Measurements from ENCODE around the gene LCAT. TPM values are rescaled to one million over a fixed set of nuclear protein-coding genes. Genes with fewer than 3 reads are reported as not detected.

Gene LCAT
- total and polyA plus RNA-seq, 2 experiments from 2014 or later, result 5.3 to 15.9 TPM

DNA sequence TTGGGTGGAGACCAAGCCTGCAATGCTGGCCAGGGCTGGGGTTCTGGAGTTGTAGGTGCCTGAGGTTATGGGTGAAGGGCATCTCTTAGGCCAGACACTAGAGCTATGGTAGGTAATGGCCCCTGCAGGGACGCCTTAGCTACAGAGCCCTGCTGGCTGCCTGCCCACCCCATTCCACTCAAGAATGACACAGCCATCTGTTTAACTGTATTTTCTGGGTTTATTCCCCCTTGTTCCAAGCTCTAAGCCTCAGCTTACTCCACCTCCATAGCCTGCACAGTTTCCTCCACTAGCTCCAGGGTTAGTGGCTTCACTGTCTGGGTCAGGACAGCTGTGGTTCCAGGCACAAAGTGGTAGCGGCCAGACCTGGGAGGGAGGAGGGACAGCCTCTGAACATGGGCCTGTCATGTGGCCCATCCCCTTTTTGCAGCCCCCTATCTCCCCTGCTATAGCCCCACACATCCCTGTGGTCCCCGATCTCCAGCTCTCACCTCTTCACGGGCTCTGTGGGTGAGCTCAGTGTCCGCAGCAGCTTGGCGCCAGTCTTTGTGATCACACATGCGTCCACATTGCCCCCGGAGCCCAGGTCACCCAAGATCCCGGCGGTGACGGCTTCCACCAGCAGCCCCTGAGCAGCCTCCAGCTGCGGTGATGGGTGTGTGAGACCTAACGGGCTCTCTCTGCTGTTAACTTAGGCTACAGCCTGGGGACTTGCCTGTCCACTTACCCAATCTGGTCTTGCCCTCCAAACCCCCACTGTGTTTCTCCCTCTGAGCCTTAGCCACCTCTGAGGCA lies 9.4 kb downstream of the LCAT start:
- H3K9me2 ChIP-seq (ENCODE audit: insufficient read depth), result no peaks in the 10 kb centered on the region
- H3K27ac ChIP-seq, result no peak overlapping the region
- in situ Hi-C loops (cut with MboI), result no loop called here
- no peaks in the 10 kb centered on the region for H3K36me3 ChIP-seq (ENCODE audit: low read depth)
- no peak for TF ChIP-seq EZH2 (IDR thresholded peaks at IDR 0.05; ENCODE audit: insufficient read depth, poor library complexity, severe bottlenecking)
- no peak for TF ChIP-seq EZH2phosphoT487 (IDR thresholded peaks at IDR 0.05; ENCODE audit: insufficient read depth, low read depth)
- H3F3A ChIP-seq (ENCODE audit: insufficient read depth), result peaks cover 15% of the 10 kb centered on the region
- peak overlapping the region; percentile 92; the same call in 1 of the 2 replicates for H3K9ac ChIP-seq
- H3K27me3 ChIP-seq (replicated peaks; ENCODE audit: insufficient read depth), result no peaks in the 10 kb centered on the region
- H2AFZ ChIP-seq, result 0 out of 2 replicates have a peak overlapping the region, but pooled peaks have one; percentile 34
- H4K20me1 ChIP-seq (ENCODE audit: insufficient read depth), result no peaks in the 10 kb centered on the region
- H3K4me2 ChIP-seq (ENCODE audit: unreplicated experiment), result peak overlapping the region; percentile 91
- 0 out of 2 replicates have a peak, but pooled peaks cover 3% of the 10 kb centered on the region for H3K79me2 ChIP-seq (ENCODE audit: insufficient read depth)
- WGBS, 2 experiments (ENCODE audit: low coverage in 1 of 2, low lambda C conversion rate in 2 of 2, missing lambda C conversion rate in 2 of 2), result 61 to 69% methylated on average over 13 of the region's 13 CpGs
- no peaks in the 10 kb centered on the region for H3K9me3 ChIP-seq (ENCODE audit: low read depth)
- peaks cover 15% of the 10 kb centered on the region for H3K4me1 ChIP-seq (ENCODE audit: insufficient read depth)
- H3K4me3 ChIP-seq, result peak overlapping the region; percentile 92
- no peak for DNase-seq

GRCh38 chr16:67933805-67934204 lies 10.1 kb downstream of the LCAT start:
- in situ Hi-C loops (cut with MboI), result no loop called here
- Histone ChIP-seq H3K36me3 (ENCODE audit: low read depth) (no peaks in the 10 kb centered on the region), H3K27me3 (replicated peaks; ENCODE audit: insufficient read depth) (no peaks in the 10 kb centered on the region)

GRCh38 chr16:67932462-67932840 lies 11.5 kb downstream of the LCAT start:
- no peak for DNase-seq
- H3K9me2 ChIP-seq (ENCODE audit: insufficient read depth), result no peaks in the 10 kb centered on the region
- WGBS, 2 experiments (ENCODE audit: low coverage in 1 of 2, low lambda C conversion rate in 2 of 2, missing lambda C conversion rate in 2 of 2), result 91 to 96% methylated on average over 4 of the region's 4 CpGs
- peaks cover 14% of the 10 kb centered on the region for H3K4me1 ChIP-seq (ENCODE audit: insufficient read depth)
- no peak overlapping the region for H3K27ac ChIP-seq
- no peak for TF ChIP-seq EZH2phosphoT487 (IDR thresholded peaks at IDR 0.05; ENCODE audit: insufficient read depth, low read depth)
- no peak for TF ChIP-seq EZH2 (IDR thresholded peaks at IDR 0.05; ENCODE audit: insufficient read depth, poor library complexity, severe bottlenecking)
- H4K20me1 ChIP-seq (ENCODE audit: insufficient read depth), result no peaks in the 10 kb centered on the region
- H3K4me3 ChIP-seq, result no peak overlapping the region
- H3K9ac ChIP-seq, result no peak overlapping the region
- H3K79me2 ChIP-seq (ENCODE audit: insufficient read depth), result no peaks in the 10 kb centered on the region
- H3K27me3 ChIP-seq (replicated peaks; ENCODE audit: insufficient read depth), result no peaks in the 10 kb centered on the region
- no peak overlapping the region for H3K4me2 ChIP-seq (ENCODE audit: unreplicated experiment)
- no peaks in the 10 kb centered on the region for H3K9me3 ChIP-seq (ENCODE audit: low read depth)
- no peak overlapping the region for H2AFZ ChIP-seq
- in situ Hi-C loops (cut with MboI), result no loop called here
- peaks cover 7% of the 10 kb centered on the region for H3F3A ChIP-seq (ENCODE audit: insufficient read depth)
- H3K36me3 ChIP-seq (ENCODE audit: low read depth), result no peaks in the 10 kb centered on the region

More at GRCh38 chr16:67933805-67934204, 10.1 kb downstream of the LCAT start:
- TF ChIP-seq EZH2phosphoT487 (IDR thresholded peaks at IDR 0.05; ENCODE audit: insufficient read depth, low read depth) (no peak), EZH2 (IDR thresholded peaks at IDR 0.05; ENCODE audit: insufficient read depth, poor library complexity, severe bottlenecking) (no peak)
- H2AFZ ChIP-seq, result no peak overlapping the region
- H3F3A ChIP-seq (ENCODE audit: insufficient read depth), result peaks cover 9% of the 10 kb centered on the region
- no peak overlapping the region for H3K27ac ChIP-seq
- H3K9ac ChIP-seq, result no peak overlapping the region
- 78 to 80% methylated on average over 7 of the region's 7 CpGs for WGBS, 2 experiments (ENCODE audit: low coverage in 1 of 2, low lambda C conversion rate in 2 of 2, missing lambda C conversion rate in 2 of 2)
- H3K9me2 ChIP-seq (ENCODE audit: insufficient read depth), result no peaks in the 10 kb centered on the region
- H4K20me1 ChIP-seq (ENCODE audit: insufficient read depth), result no peaks in the 10 kb centered on the region
- no peak for DNase-seq
- H3K9me3 ChIP-seq (ENCODE audit: low read depth), result no peaks in the 10 kb centered on the region
- H3K4me1 ChIP-seq (ENCODE audit: insufficient read depth), result peaks cover 15% of the 10 kb centered on the region
- no peak overlapping the region for H3K4me3 ChIP-seq
- 0 out of 2 replicates have a peak, but pooled peaks cover 3% of the 10 kb centered on the region for H3K79me2 ChIP-seq (ENCODE audit: insufficient read depth)
- no peak overlapping the region for H3K4me2 ChIP-seq (ENCODE audit: unreplicated experiment)

DNA sequence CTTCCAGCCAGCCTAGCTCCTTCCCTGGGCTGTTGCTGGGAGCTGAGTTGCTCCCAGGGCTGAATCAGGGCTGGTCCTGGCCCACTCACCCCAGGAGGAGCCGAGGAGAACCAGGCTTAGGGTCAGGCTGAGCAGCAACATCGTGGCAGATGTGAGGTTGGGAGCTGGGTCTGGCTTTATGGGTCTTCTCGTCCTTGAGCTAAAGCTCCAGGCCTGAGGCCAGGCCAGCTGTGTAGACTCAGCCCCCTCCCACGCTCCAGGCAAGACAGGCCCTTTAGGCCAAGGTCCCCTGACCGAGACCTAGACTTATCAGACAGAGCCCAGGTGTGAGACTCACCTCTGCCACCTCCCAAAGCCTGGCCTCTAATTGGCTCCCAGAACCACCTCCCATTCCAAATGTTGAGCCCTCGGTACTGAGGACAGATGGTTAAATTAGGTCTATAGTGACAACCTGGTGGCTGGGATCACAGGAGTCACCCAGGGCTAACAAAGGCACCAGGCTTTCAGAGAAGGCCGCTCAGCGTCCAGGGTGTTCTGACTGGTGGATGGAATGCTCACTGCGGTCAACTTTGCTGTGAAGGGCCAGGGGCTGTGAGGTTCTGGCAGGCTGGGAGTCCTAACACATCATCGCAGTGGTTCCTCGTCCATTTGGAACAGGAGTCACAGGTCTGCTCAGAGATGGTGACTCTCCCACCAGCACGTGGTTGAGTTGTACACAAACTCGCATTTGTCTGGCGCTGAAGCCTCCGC lies 12.0 kb downstream of the LCAT start, which contains the start of gene CTRL:
Gene CTRL (minus strand): TSS at position 151 of the 750 bp plus-strand sequence. CDS start 10 bp downstream, at position 141.
- peaks cover 2% of the 10 kb centered on the region for H3F3A ChIP-seq (ENCODE audit: insufficient read depth)
- in situ Hi-C loops (cut with MboI), result no loop called here
- WGBS, 2 experiments (ENCODE audit: low coverage in 1 of 2, low lambda C conversion rate in 2 of 2, missing lambda C conversion rate in 2 of 2), result 86 to 90% methylated on average over 14 to 15 of the region's 15 CpGs

More for the DNA sequence above, 12.0 kb downstream of the LCAT start, which contains the start of gene CTRL:
- no peaks in the 10 kb centered on the region for H3K79me2 ChIP-seq (ENCODE audit: insufficient read depth)
- no peak within 1 kb of the TSS for H3K4me2 ChIP-seq (ENCODE audit: unreplicated experiment)
- no peaks in the 10 kb centered on the region for H3K9me2 ChIP-seq (ENCODE audit: insufficient read depth)
- no peak within 1 kb of the TSS for H3K27ac ChIP-seq
- no peaks in the 10 kb centered on the region for H3K9me3 ChIP-seq (ENCODE audit: low read depth)
- no peak for TF ChIP-seq EZH2phosphoT487 (IDR thresholded peaks at IDR 0.05; ENCODE audit: insufficient read depth, low read depth)
- TF ChIP-seq EZH2 (IDR thresholded peaks at IDR 0.05; ENCODE audit: insufficient read depth, poor library complexity, severe bottlenecking), result no peak
- no peak within 1 kb of the TSS for H3K9ac ChIP-seq
- no peak within 1 kb of the TSS for H2AFZ ChIP-seq
- no peak within 1 kb of the TSS for H3K4me3 ChIP-seq
- no peaks in the 10 kb centered on the region for H3K27me3 ChIP-seq (replicated peaks; ENCODE audit: insufficient read depth)
- DNase-seq, result no peak
- H3K4me1 ChIP-seq (ENCODE audit: insufficient read depth), result peaks cover 8% of the 10 kb centered on the region; the same call in 1 of the 2 replicates
- no peaks in the 10 kb centered on the region for H3K36me3 ChIP-seq (ENCODE audit: low read depth)
- H4K20me1 ChIP-seq (ENCODE audit: insufficient read depth), result no peaks in the 10 kb centered on the region
